WTC11 (cell line): Measurements from ENCODE around the gene CAMK2A.

Experiments used
- CTCF ChIP-seq: fragments of 200-600 bp; IDR thresholded peaks from 2 replicates; pipeline ENCODE4 v1.8.0; 2022; ENCODE audit warnings: antibody characterized with exemption
- ELF4 ChIP-seq: sonication (generic); formaldehyde crosslinking; IDR thresholded peaks from 2 replicates; pipeline ENCODE4 v1.8.1; 2022; ENCODE audit warnings: low read depth, mild to moderate bottlenecking, moderate library complexity, missing genetic modification reagents
- GABPB1 ChIP-seq: sonication (generic); formaldehyde crosslinking; IDR thresholded peaks from 2 replicates; pipeline ENCODE4 v1.8.1; 2023; ENCODE audit warnings: mild to moderate bottlenecking, missing genetic modification reagents
- IRF1 ChIP-seq: sonication (generic); formaldehyde crosslinking; IDR thresholded peaks from 2 replicates; pipeline ENCODE4 v1.8.0; 2023; ENCODE audit warnings: missing genetic modification reagents
- MXD4 ChIP-seq: fragments of 250-450 bp; sonication (Bioruptor Pico); IDR thresholded peaks from 2 replicates; pipeline ENCODE4 v1.8.0; 2021; ENCODE audit warnings: mild to moderate bottlenecking, moderate library complexity, borderline replicate concordance
- NR2C2 ChIP-seq: sonication (generic); formaldehyde crosslinking; IDR thresholded peaks from 2 replicates; pipeline ENCODE4 v1.8.0; 2022; ENCODE audit warnings: mild to moderate bottlenecking, missing genetic modification reagents
- SMAD3 ChIP-seq: sonication (generic); formaldehyde crosslinking; IDR thresholded peaks from 2 replicates; pipeline ENCODE4 v1.8.0; 2022; ENCODE audit warnings: missing genetic modification reagents, mild to moderate bottlenecking, borderline replicate concordance
- SP1 ChIP-seq: sonication (generic); formaldehyde crosslinking; conservative IDR thresholded peaks from 2 replicates; pipeline ENCODE4 v1.8.1; 2022; ENCODE audit warnings: missing genetic modification reagents
- USF1 ChIP-seq: sonication (generic); formaldehyde crosslinking; IDR thresholded peaks from 2 replicates; pipeline ENCODE4 v1.8.0; 2022; ENCODE audit warnings: mild to moderate bottlenecking, missing genetic modification reagents
- ZNF281 ChIP-seq: sonication (generic); formaldehyde crosslinking; IDR thresholded peaks from 2 replicates; pipeline ENCODE4 v1.8.0; 2023; ENCODE audit warnings: mild to moderate bottlenecking, missing genetic modification reagents
- ZNF423 ChIP-seq: fragments of 250-450 bp; sonication (Bioruptor Pico); IDR thresholded peaks from 2 replicates; pipeline ENCODE4 v2.1.2; 2022; ENCODE audit warnings: mild to moderate bottlenecking, moderate library complexity
- ZNF671 ChIP-seq: fragments of 250-450 bp; sonication (Bioruptor Pico); IDR thresholded peaks from 2 replicates; pipeline ENCODE4 v1.8.0; 2021; ENCODE audit warnings: mild to moderate bottlenecking
- TF ChIP-seq, protein P1 (sequence below): sonication (generic); formaldehyde crosslinking; IDR thresholded peaks from 2 replicates; pipeline ENCODE4 v1.8.1; 2023; ENCODE audit warnings: mild to moderate bottlenecking, missing genetic modification reagents, moderate library complexity

DNA sequence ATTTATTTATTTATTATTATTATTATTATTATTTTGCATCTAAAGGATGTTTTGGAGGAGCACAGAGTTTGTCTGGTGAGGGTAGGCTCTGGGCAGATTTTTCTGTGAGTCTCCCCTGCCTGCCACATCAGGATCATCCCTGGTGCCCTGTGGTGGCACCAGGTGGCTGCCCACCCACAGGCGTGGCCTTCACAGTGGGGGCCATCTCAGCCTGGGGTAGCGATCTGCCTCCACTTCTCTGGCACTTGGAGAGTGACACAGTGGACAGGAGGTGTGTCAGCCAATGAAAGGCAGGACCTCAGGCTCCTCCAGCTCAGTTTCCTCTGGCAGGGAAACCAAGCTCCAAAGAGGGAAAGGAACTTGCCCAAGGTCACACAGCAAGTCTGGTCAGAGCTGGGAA, 69.7 kb downstream of the CAMK2A start:
- TF ChIP-seq CTCF (no peak), ZNF281 (CRISPR knock-in tag) (no peak), IRF1 (no peak), ZNF671 (no peak), MXD4 (CRISPR knock-in tag) (no peak), SMAD3 (CRISPR knock-in tag) (no peak), GABPB1 (no peak), ELF4 (CRISPR knock-in tag) (no peak), SP1 (CRISPR knock-in tag) (no peak), NR2C2 (CRISPR knock-in tag) (no peak), ZNF423 (no peak), USF1 (no peak)
- TF ChIP-seq, protein P1, sequence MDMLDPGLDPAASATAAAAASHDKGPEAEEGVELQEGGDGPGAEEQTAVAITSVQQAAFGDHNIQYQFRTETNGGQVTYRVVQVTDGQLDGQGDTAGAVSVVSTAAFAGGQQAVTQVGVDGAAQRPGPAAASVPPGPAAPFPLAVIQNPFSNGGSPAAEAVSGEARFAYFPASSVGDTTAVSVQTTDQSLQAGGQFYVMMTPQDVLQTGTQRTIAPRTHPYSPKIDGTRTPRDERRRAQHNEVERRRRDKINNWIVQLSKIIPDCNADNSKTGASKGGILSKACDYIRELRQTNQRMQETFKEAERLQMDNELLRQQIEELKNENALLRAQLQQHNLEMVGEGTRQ (CRISPR knock-in tag), result no peak
